ENCODE measurements around the gene TRAPPC2L. TPM values are rescaled to one million over a fixed set of nuclear protein-coding genes. Genes with fewer than 3 reads are reported as not detected.

The TRAPPC2L gene
- total RNA-seq, 1 experiment from 2014 or later, result 94.1 TPM

DNA sequence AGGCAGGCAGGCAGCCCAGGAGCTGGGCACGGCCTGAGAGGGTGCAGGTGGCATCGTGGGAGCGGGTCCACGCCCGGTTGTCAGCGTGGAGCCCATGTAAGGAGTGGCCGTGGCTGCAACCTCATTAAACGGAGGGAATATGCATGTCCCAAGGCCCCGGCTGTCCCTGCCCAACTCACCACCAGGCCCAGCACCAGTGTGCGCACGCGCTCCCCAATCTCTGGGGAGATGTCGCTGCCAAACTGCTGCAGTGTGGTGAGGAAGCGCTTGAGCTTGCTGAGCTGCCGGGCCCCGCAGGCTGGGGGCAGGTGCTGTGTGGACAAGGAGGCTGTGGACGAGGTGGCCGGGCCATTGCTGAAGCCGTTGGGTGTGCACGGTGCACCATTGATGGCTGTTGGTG, 35.1 kb downstream of the TRAPPC2L start:
- Histone ChIP-seq H3K4me2 (ENCODE audit: low read length) (no peak overlapping the region), H2AFZ (ENCODE audit: low read depth, low read length, poor library complexity, severe bottlenecking) (no peak overlapping the region), H3K4me3 (replicated peaks in 1 of 2; ENCODE audit: low read depth in 1 of 2, low read length in 2 of 2) (no peak overlapping the region), H3K9me3 (ENCODE audit: control insufficient read depth in 1 of 2, insufficient read depth in 1 of 2, low read depth in 1 of 2, low read length in 2 of 2) (no peaks in the 10 kb centered on the region), H3K27me3 (ENCODE audit: insufficient read depth, low read length) (no peaks in the 10 kb centered on the region), H3K9me2 (ENCODE audit: insufficient read depth) (no peaks in the 10 kb centered on the region), H3K79me2 (ENCODE audit: insufficient read depth, low read length) (no peaks in the 10 kb centered on the region), H4K20me1 (ENCODE audit: insufficient read depth) (no peaks in the 10 kb centered on the region), H3K27ac (ENCODE audit: low read depth, low read length) (no peak overlapping the region), H3K9ac (ENCODE audit: low read length) (no peak overlapping the region), H3K36me3 (ENCODE audit: control insufficient read depth in 1 of 2, insufficient read depth in 2 of 2, low read length in 2 of 2) (no peaks in the 10 kb centered on the region; a peak in 2 of 4 replicates), H3K4me1 (ENCODE audit: control insufficient read depth in 1 of 2, insufficient read depth in 2 of 2, low read length in 2 of 2) (peaks cover 0 to 11% of the 10 kb centered on the region in 2 experiments; a peak in 2 of 4 replicates)
- no TSS peak for BruUV-seq (replicated peaks)
- ChIA-PET RAD21 (ENCODE audit: low non-redundant PET in 1 of 2, low total read pairs in 2 of 2, uncharacterized antibody in 2 of 2, unreplicated experiment in 2 of 2) (no interaction called here), POLR2A (no interaction called here), CTCF (no interaction called here)
- intact Hi-C loops (cut with micrococcal nuclease), result no loop called here
- TF ChIP-seq ELF1 (IDR thresholded peaks at IDR 0.05; ENCODE audit: borderline replicate concordance, low read depth), result no peak
- TF ChIP-seq, protein P1, sequence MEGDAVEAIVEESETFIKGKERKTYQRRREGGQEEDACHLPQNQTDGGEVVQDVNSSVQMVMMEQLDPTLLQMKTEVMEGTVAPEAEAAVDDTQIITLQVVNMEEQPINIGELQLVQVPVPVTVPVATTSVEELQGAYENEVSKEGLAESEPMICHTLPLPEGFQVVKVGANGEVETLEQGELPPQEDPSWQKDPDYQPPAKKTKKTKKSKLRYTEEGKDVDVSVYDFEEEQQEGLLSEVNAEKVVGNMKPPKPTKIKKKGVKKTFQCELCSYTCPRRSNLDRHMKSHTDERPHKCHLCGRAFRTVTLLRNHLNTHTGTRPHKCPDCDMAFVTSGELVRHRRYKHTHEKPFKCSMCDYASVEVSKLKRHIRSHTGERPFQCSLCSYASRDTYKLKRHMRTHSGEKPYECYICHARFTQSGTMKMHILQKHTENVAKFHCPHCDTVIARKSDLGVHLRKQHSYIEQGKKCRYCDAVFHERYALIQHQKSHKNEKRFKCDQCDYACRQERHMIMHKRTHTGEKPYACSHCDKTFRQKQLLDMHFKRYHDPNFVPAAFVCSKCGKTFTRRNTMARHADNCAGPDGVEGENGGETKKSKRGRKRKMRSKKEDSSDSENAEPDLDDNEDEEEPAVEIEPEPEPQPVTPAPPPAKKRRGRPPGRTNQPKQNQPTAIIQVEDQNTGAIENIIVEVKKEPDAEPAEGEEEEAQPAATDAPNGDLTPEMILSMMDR (IDR thresholded peaks at IDR 0.05 in 2 of 3, conservative IDR thresholded peaks at IDR 0.05 in 1 of 3; ENCODE audit: borderline replicate concordance in 1 of 3, insufficient read depth in 1 of 3, low read depth in 2 of 3, low read length in 2 of 3), result no peak
- no peak for ATAC-seq
- DNase-seq (ENCODE audit: low read depth, low spot score), result no peak

DNA sequence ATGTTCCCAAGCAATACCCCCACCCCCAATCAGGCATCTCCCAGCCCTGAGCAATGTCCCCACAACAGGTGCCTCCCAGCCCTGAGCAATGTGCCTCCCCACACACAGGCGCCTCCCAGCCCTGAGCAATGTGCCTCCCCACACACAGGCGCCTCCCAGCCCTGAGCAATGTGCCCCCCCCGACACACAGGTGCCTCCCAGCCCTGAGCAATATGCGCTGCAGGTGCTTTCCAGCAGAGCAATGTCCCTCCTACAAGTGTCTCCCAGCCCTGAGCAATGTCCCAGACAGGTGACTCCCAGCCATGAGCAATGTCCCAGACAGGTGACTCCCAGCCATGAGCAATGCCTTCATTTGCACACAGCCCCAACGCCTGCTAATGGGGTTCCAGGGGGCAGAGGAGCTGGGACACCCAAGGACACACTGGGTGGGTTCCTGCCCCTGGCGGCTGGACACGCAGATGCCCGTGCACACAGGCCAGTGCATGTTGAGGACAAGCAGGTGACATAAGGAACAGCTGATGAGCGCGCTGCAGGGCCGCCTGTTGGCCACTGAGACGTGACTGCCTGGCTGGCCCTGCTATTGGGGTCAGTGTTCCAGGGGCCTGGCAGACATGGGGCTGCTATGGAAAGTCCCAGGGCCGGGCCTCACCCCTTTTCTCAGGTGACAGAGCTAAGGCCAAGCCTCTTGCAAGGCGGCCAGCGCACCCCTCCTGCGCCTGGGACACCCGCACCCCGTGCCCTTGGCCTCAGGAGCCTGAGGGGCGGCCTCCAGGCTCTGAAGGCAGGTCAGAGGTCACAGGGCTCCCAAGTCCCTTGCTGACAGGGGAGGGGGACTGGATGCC, 36.4 kb downstream of the TRAPPC2L start:
- no peaks in the 10 kb centered on the region; a peak in 2 of 4 replicates for H3K36me3 ChIP-seq (ENCODE audit: control insufficient read depth in 1 of 2, insufficient read depth in 2 of 2, low read length in 2 of 2)
- CTCF ChIA-PET, result no interaction called here
- H3K4me1 ChIP-seq (ENCODE audit: control insufficient read depth in 1 of 2, insufficient read depth in 2 of 2, low read length in 2 of 2), result peaks cover 0 to 4% of the 10 kb centered on the region in 2 experiments; a peak in 2 of 4 replicates
- no TSS peak for BruUV-seq (replicated peaks)
- H4K20me1 ChIP-seq (ENCODE audit: insufficient read depth), result no peaks in the 10 kb centered on the region
- H3K4me2 ChIP-seq (ENCODE audit: low read length), result no peak overlapping the region
- POLR2A ChIA-PET, result no interaction called here
- H3K9me3 ChIP-seq (ENCODE audit: control insufficient read depth in 1 of 2, insufficient read depth in 1 of 2, low read depth in 1 of 2, low read length in 2 of 2), result no peaks in the 10 kb centered on the region
- H3K27ac ChIP-seq (ENCODE audit: low read depth, low read length), result no peak overlapping the region
- no peak overlapping the region for H3K4me3 ChIP-seq (replicated peaks in 1 of 2; ENCODE audit: low read depth in 1 of 2, low read length in 2 of 2)
- no peaks in the 10 kb centered on the region for H3K9me2 ChIP-seq (ENCODE audit: insufficient read depth)
- DNase-seq (ENCODE audit: low read depth, low spot score) (no peak), ATAC-seq (no peak)
- RAD21 ChIA-PET (ENCODE audit: low non-redundant PET in 1 of 2, low total read pairs in 2 of 2, uncharacterized antibody in 2 of 2, unreplicated experiment in 2 of 2), result no interaction called here
- H2AFZ ChIP-seq (ENCODE audit: low read depth, low read length, poor library complexity, severe bottlenecking), result no peak overlapping the region
- no peak overlapping the region for H3K9ac ChIP-seq (ENCODE audit: low read length)
- intact Hi-C loops (cut with micrococcal nuclease), result no loop called here
- H3K79me2 ChIP-seq (ENCODE audit: insufficient read depth, low read length), result no peaks in the 10 kb centered on the region
- H3K27me3 ChIP-seq (ENCODE audit: insufficient read depth, low read length), result no peaks in the 10 kb centered on the region
- no peak for TF ChIP-seq SRF (IDR thresholded peaks at IDR 0.05; ENCODE audit: low read depth)
- no peak for TF ChIP-seq ELF1 (IDR thresholded peaks at IDR 0.05; ENCODE audit: borderline replicate concordance, low read depth)
- no peak for TF ChIP-seq EGR1 (IDR thresholded peaks at IDR 0.05; ENCODE audit: low read depth)
- no peak for TF ChIP-seq SP1 (IDR thresholded peaks at IDR 0.05; ENCODE audit: low read depth)
- TF ChIP-seq JUND (IDR thresholded peaks at IDR 0.05), result no peak
- no peak for TF ChIP-seq TCF7L2 (IDR thresholded peaks at IDR 0.05; ENCODE audit: borderline replicate concordance, extremely low read depth, insufficient read depth, insufficient read length)
- no peak for TF ChIP-seq SIN3A (IDR thresholded peaks at IDR 0.05; ENCODE audit: low read depth)
- TF ChIP-seq, protein P2, sequence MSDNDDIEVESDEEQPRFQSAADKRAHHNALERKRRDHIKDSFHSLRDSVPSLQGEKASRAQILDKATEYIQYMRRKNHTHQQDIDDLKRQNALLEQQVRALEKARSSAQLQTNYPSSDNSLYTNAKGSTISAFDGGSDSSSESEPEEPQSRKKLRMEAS (IDR thresholded peaks at IDR 0.05), result no peak
- no peak for TF ChIP-seq ZFX (IDR thresholded peaks at IDR 0.05)
- TF ChIP-seq ZNF274 (IDR thresholded peaks at IDR 0.05; ENCODE audit: low read depth, low read length), result no peak
- TF ChIP-seq EZH2phosphoT487 (IDR thresholded peaks at IDR 0.05; ENCODE audit: borderline replicate concordance), result no peak
- no peak for TF ChIP-seq YY1 (IDR thresholded peaks at IDR 0.05; ENCODE audit: extremely low read depth, insufficient replicate concordance, low read depth, low read length)
- TF ChIP-seq, protein P3, sequence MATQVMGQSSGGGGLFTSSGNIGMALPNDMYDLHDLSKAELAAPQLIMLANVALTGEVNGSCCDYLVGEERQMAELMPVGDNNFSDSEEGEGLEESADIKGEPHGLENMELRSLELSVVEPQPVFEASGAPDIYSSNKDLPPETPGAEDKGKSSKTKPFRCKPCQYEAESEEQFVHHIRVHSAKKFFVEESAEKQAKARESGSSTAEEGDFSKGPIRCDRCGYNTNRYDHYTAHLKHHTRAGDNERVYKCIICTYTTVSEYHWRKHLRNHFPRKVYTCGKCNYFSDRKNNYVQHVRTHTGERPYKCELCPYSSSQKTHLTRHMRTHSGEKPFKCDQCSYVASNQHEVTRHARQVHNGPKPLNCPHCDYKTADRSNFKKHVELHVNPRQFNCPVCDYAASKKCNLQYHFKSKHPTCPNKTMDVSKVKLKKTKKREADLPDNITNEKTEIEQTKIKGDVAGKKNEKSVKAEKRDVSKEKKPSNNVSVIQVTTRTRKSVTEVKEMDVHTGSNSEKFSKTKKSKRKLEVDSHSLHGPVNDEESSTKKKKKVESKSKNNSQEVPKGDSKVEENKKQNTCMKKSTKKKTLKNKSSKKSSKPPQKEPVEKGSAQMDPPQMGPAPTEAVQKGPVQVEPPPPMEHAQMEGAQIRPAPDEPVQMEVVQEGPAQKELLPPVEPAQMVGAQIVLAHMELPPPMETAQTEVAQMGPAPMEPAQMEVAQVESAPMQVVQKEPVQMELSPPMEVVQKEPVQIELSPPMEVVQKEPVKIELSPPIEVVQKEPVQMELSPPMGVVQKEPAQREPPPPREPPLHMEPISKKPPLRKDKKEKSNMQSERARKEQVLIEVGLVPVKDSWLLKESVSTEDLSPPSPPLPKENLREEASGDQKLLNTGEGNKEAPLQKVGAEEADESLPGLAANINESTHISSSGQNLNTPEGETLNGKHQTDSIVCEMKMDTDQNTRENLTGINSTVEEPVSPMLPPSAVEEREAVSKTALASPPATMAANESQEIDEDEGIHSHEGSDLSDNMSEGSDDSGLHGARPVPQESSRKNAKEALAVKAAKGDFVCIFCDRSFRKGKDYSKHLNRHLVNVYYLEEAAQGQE (IDR thresholded peaks at IDR 0.05; ENCODE audit: low read depth), result no peak
- no peak for TF ChIP-seq POLR2A (IDR thresholded peaks at IDR 0.05; ENCODE audit: borderline replicate concordance, extremely low read depth, insufficient read depth, insufficient read length)

Measured in HCT116 (cell line).